Peyer's patch (tissue), 4 donors: ENCODE results near the gene TRAPPC6A. TPM values are rescaled to one million over a fixed set of nuclear protein-coding genes. Genes with fewer than 3 reads are reported as not detected.

ENCODE experiments used
- DNase-seq, 3 donors: peaks; one replicate each; pipeline ENCODE4 v3.0.0-alpha.2; 2017 to 2019
- H3K27ac ChIP-seq, 4 donors: fragments of 200-600 bp; sonication (generic); one replicate each; pipeline ENCODE4 v1.5.1; 2016 to 2019
- H3K27me3 ChIP-seq, 2 donors: fragments of 200-600 bp; sonication (generic); one replicate each; pipeline ENCODE4 v1.5.1; 2019
- H3K36me3 ChIP-seq, 3 donors: fragments of 200-600 bp; sonication (generic); one replicate each; pipeline ENCODE4 v1.5.1; 2016 to 2019
- H3K4me1 ChIP-seq, 4 donors: fragments of 200-600 bp; sonication (generic); one replicate each; pipeline ENCODE4 v1.5.1; 2016 to 2019
- H3K4me3 ChIP-seq, 4 donors: fragments of 200-600 bp; sonication (generic); 1 replicate in 3 of 4; 2 replicates in 1 of 4; pipeline ENCODE4 v1.5.1; 2016 to 2019; ENCODE audit warnings: mild to moderate bottlenecking in 1 of 4
- H3K9me3 ChIP-seq, 4 donors: fragments of 200-600 bp; sonication (generic); one replicate each; pipeline ENCODE4 v1.5.1; 2016 to 2019; ENCODE audit warnings: mild to moderate bottlenecking in 1 of 4
- CTCF ChIP-seq, 6 experiments: fragments of 450-650 bp in 4 of 6; fragments of 200-600 bp in 2 of 6; sonication (generic) in 1 of 6; IDR thresholded peaks; one replicate each; pipeline ENCODE4 v1.5.1; 2017 to 2019; ENCODE audit warnings: antibody characterized with exemption in 6 of 6, mild to moderate bottlenecking in 3 of 6, moderate library complexity in 1 of 6
- POLR2A ChIP-seq, 2 donors: fragments of 450-650 bp; IDR thresholded peaks; one replicate each; pipeline ENCODE4 v1.5.1; 2017; ENCODE audit warnings: antibody characterized with exemption in 2 of 2, mild to moderate bottlenecking in 2 of 2, moderate library complexity in 2 of 2
- total RNA-seq, 4 donors: library from RNA; depleted of rRNA; stranded (reverse); fragments of >200 nt; gene quantifications; one replicate each; pipeline ENCODE4 v1.1.0, GENCODE V29; 2016

TRAPPC6A gene
- total RNA-seq, 4 donors from 2014 or later: 11.4 to 58.6 (median 21.6) TPM

GRCh38 chr19:45168767-45169351, 9.2 kb downstream of the TRAPPC6A start:
- DNase-seq: no peak
- no peaks in the 10 kb centered on the region for H3K27me3 ChIP-seq
- TF ChIP-seq CTCF (IDR thresholded peaks at IDR 0.05) (no peak), POLR2A (IDR thresholded peaks at IDR 0.05) (no peak)
- no peak overlapping the region for H3K4me3 ChIP-seq
- no peaks in the 10 kb centered on the region for H3K36me3 ChIP-seq
- no peaks in the 10 kb centered on the region for H3K9me3 ChIP-seq
- H3K4me1 ChIP-seq: peaks cover 0 to 18% (median 8%) of the 10 kb centered on the region in 4 donors
- no peak overlapping the region for H3K27ac ChIP-seq

GRCh38 chr19:45166723-45167252, 11.2 kb downstream of the TRAPPC6A start:
- Histone ChIP-seq H3K27ac (no peak overlapping the region), H3K4me1 (peaks cover 0 to 16% (median 6%) of the 10 kb centered on the region in 4 donors), H3K36me3 (no peaks in the 10 kb centered on the region), H3K4me3 (no peak overlapping the region), H3K27me3 (no peaks in the 10 kb centered on the region), H3K9me3 (no peaks in the 10 kb centered on the region)
- no peak for DNase-seq
- TF ChIP-seq CTCF (IDR thresholded peaks at IDR 0.05): no peak
- no peak for TF ChIP-seq POLR2A (IDR thresholded peaks at IDR 0.05)

DNA sequence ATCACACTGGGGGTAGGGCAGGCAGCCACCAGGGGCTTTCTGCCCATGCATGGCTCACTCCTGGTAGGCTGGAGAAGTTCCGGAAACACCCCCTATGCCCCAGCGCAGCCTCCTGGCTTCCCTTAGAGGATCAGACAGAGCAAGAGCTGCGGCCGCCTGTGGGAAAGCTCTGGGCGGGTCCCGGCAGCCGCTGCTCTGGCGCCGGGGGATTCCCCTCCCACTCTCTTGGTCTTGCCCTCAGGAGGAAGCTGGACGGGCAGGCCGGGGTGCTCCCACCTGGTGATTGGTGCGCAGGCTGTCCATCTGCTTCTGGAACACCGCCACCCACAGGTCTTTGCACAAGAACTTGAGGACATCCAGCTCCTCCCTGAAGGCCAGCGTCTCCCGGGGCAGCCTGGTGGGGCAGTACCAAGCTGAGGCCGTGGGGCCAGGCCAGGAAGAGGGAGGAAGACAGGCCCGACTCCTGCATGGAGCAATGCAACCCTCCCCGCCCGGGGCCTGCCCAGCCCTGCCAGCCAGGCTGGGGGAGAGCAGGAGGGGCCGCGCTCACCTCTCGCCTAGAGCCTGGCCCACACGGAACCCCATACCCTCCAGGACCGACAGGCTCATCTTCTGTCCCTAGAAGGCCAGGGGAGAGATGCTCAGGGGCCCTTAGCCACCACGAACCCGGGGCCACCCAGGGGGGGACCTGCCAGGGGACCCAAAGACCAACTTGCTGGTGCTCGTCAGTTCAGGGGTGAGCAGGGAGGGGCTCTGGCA, 13.3 kb downstream of the TRAPPC6A start:
- Histone ChIP-seq H3K9me3 (no peaks in the 10 kb centered on the region), H3K4me3 (peak overlapping the region in 1 of 4 donors; percentile 3), H3K27ac (peak overlapping the region in 1 of 4 donors; percentile 36), H3K27me3 (no peaks in the 10 kb centered on the region), H3K4me1 (peaks cover 0 to 11% (median 4%) of the 10 kb centered on the region in 4 donors), H3K36me3 (no peaks in the 10 kb centered on the region)
- TF ChIP-seq POLR2A (IDR thresholded peaks at IDR 0.05) (no peak), CTCF (IDR thresholded peaks at IDR 0.05) (peak in 1 of 6 experiments; percentile 9)
- peak; percentile 64 to 77 (median 70) for DNase-seq

GRCh38 chr19:45163751-45164460, 14.1 kb downstream of the TRAPPC6A start:
- H3K4me1 ChIP-seq: peaks cover 0 to 11% (median 4%) of the 10 kb centered on the region in 4 donors
- no peaks in the 10 kb centered on the region for H3K36me3 ChIP-seq
- peak overlapping the region in 1 of 4 donors; percentile 36 for H3K27ac ChIP-seq
- H3K9me3 ChIP-seq: no peaks in the 10 kb centered on the region
- DNase-seq: no peak
- H3K4me3 ChIP-seq: no peak overlapping the region
- no peaks in the 10 kb centered on the region for H3K27me3 ChIP-seq
- TF ChIP-seq CTCF (IDR thresholded peaks at IDR 0.05) (no peak), POLR2A (IDR thresholded peaks at IDR 0.05) (no peak)

DNA sequence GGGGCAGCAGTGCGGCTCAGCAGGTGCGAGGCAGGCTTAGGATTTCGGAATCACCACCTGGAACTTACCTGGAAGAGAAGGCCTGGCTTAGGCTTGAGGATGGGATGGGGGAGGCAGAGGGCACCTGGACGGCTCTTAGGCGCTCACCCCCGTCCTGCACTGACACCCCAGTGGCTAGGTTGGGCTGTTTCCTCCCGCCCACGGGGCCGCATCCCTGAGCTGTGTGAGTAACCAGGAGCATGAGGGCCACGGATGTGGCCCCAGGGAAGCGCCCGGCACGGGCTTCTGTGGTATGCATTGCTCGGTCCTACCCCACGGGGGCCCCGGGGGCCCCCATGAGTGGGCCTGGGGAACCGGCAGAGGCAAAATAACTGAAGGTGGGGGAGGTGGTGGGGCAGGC, 14.9 kb downstream of the TRAPPC6A start:
- no peak for DNase-seq
- H3K4me3 ChIP-seq: no peak overlapping the region
- H3K4me1 ChIP-seq: peaks cover 0 to 11% (median 4%) of the 10 kb centered on the region in 4 donors
- no peaks in the 10 kb centered on the region for H3K36me3 ChIP-seq
- no peaks in the 10 kb centered on the region for H3K9me3 ChIP-seq
- no peaks in the 10 kb centered on the region for H3K27me3 ChIP-seq
- no peak overlapping the region for H3K27ac ChIP-seq
- TF ChIP-seq POLR2A (IDR thresholded peaks at IDR 0.05) (no peak), CTCF (IDR thresholded peaks at IDR 0.05) (no peak)
